NCI-H82 treated with DMSO at 0.1 percent for 48 hours (cell line): ENCODE data around the gene TBC1D5.
A peak's percentile ranks its signal among the peaks of the same experiment; 100 is the strongest.

Experiments used
- DNase-seq: peaks from one replicate; lab custom pipeline; 2025; ENCODE audit not compliant: unreplicated experiment; lab: John Stamatoyannopoulos, UW

Gene TBC1D5

DNA sequence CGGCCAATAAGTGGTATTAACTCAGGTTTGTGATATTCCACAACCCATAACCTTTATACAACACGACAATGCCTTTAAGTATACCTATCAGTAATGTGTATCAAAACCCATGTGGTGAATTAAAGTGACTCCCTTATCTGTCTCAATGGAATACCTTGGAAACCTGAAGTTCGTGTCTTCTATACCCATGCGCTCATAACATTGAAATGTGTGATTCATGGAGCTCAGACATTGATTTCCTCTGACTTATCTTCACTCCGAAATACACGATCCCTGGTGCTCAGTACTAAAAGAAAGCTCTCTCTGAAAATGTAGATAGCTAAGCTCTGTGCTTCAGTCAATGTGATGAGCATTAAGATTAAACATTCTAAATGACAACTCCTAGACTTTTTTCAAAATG, 140.3 kb downstream of the TBC1D5 start:
- DNase-seq: no peak

- no peak for DNase-seq
These were observed 149.5 kb downstream of the TBC1D5 start for GRCh38 chr3:17592956-17593355.

DNA sequence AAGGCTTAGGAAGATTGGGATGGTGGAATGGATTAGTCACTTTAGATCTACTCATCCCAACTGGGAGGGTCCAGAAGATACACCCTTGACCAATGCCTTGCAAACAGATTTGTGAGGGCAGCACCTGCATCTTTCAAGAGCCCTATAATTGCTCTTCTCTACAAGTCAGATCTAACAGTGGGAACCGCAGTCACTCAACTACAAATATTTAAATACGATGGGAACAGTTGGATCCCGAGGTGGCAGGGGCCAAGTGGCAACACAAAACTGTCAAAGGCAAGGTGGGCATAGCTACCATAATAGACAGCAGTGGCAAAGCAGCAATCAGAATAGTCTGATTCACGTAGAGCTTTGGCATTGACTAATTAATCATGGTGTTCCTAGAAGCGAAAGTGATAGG, 152.0 kb downstream of the TBC1D5 start:
- DNase-seq: no peak

DNA sequence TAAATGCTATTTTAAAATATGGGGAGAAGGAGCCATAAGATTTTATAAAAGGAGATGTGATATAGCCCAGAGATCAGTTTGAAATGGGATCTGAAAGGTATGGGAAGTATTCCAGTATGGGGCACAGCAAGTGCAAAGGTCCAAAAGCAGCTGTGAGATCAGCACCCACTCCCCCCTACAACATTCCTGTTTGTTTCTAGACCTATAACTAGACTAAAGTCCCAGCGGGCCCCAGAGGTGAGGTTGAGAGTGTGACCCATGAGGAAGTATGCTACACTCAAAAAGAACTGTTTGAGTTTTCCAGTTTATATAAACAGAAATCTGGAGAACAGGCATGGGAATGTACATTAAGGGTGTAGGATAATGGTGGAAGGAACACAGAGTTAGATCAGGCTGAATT, 152.5 kb downstream of the TBC1D5 start:
- no peak for DNase-seq

DNA sequence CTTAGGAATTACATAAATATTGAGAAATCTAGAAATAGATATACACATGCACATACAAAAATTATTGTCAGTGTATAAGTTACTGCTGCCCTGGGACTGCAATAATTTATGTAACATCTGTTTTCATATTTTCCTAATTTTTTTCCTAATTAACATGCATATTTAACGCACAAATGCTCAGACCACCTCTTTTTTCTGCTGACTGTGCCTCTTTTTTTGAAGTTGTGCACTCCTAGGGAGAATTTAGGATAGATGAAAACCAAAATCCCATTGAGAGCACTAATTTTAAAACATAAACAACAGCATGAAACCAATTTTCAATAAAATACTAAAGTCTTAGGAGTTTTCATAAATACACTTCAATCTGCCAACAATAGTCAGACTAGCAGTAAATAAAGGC, 154.0 kb downstream of the TBC1D5 start:
- DNase-seq: no peak

GRCh38 chr3:17585394-17586325, 156.8 kb downstream of the TBC1D5 start:
- no peak for DNase-seq

DNA sequence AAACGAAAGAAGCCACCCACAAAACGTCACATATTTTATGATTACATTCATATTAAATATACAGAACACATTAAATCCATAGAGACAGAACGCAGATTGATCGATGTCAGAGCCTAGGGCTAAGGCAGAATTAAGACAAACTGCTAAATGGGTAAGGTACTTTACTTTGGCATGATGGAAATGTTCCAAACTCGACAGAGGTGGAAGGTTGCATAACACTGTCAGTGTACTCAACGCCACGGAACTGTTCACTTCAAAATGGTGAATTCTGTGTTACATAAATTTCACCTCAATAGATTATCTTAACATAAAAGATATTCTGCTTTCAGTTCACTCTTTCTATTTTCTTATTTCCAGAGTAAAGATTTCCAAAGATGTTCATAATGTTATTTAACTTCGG, 158.4 kb downstream of the TBC1D5 start:
- no peak for DNase-seq

DNA sequence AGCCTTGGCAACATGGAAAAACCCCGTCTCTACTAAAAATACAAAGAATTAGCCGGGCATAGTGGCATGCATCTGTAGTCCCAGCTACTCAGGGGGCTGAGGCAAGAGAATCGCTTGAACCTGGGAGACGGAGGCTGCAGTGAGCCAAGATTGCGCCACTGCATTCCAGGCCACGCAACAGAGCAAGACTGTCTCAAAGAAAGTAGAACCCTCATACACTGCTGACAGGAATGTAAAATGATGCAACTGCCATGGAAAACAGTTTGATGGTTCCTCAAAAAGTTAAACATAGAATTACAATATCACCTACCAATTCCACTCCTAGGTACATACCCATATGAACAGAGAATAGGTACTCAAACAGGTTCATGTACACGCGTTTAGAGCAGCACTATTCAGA, 158.9 kb downstream of the TBC1D5 start:
- no peak for DNase-seq

- DNase-seq: no peak
These were observed 160.9 kb downstream of the TBC1D5 start for GRCh38 chr3:17581421-17582080.

GRCh38 chr3:17580901-17581300, 161.5 kb downstream of the TBC1D5 start:
- no peak for DNase-seq

DNA sequence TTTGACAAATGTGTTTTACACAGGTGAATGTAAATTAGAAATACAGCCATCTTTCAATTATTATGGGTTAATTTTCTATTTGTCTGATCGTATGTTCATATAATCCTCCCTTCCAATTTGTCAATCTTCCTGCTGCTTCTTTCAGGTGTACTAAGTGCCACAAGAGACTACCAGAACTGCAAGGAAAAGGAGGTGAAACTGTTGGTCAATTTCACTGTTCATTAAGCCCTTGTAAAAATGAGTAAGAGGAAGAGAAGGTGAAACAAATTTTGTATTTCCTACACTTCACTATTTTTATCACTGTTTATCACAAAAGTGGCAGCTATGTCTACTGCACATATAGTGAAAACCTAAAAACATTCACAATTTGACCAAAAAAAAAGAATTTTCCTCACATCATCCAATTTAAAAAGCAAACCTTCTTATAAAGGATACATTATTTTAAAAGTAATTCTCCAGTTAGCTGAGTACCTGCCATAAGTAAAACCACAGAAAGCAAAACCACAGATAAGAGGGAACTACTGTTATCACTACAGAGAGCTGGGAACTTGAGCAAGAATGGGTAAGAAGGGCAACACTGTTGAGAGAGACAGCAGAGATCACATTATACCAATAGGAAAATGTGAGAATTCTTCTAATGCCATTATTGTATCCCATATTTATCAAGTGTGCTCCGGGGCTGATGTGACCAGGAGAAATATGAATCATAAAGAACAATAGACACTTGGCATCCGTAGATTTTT, 163.0 kb downstream of the TBC1D5 start:
- DNase-seq: no peak

GRCh38 chr3:17577796-17578520, 164.5 kb downstream of the TBC1D5 start:
- DNase-seq: peak; percentile 1

DNA sequence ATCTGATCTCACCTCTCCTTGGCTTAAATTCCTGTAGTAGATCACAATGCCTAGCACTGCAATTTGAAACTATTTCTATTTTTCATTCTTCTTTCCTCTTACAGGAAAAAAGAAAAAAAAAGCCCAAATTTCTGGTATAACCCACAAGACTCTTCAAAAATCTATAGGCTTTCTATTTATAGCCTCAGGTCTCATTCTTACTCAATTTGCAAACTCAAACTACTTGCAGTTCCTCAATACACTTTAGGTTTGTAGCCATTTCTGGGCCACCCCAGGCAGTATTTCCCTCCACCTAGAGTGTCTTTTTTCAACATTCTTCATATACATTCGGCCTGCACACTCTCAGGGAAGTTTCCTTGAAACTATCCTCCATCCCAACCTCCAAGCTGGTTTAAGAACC, 169.0 kb downstream of the TBC1D5 start:
- DNase-seq: no peak

GRCh38 chr3:17571686-17572085, 170.7 kb downstream of the TBC1D5 start:
- DNase-seq: no peak

DNA sequence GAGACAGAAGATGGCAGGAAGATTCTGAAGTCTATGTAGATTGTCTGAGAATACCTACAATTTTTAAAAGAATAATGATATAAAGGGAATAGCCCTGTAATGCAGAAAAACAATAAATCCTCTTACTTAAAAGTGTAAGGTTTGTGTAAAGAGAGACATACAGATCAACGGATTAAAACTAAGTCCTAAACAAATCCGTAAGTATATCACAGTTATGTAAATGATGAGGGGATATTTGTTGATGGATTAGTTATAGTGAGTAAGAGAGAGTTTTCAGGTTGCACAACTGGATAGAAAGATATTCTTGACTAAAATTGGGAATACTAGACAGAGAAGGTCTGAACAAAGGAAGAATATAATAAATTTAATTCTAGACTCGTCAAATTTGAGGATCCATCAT, 179.6 kb downstream of the TBC1D5 start:
- no peak for DNase-seq

GRCh38 chr3:17558565-17558964, 183.9 kb downstream of the TBC1D5 start:
- no peak for DNase-seq

- no peak for DNase-seq
These were observed 184.5 kb downstream of the TBC1D5 start for GRCh38 chr3:17557749-17558463.

GRCh38 chr3:17555525-17555924, 186.9 kb downstream of the TBC1D5 start:
- no peak for DNase-seq

DNA sequence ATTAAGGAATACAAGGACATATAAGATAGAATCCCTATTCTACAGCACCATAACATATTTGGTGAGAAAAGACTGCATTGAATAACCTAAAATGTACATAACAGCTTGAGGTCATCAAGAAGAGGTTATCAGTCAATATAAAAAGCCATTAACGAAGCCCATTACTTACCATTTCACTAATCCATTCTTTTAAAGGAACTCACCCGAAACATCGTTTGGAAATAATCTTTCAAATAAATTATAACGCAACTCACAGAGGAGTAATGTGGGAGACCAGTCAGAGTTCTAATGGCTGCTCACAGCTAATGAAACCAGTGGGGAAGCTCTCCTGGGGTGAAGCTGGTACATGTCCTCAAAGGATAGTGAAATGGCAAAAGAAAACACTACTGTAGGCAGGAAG, 188.4 kb downstream of the TBC1D5 start:
- DNase-seq: no peak

GRCh38 chr3:17553080-17553479, 189.4 kb downstream of the TBC1D5 start:
- DNase-seq: no peak
